ENCODE data around the gene ZNF160.
"Not testable (repeated sequence)": the region's sequence is repeated elsewhere in the genome, so short reads cannot be mapped to it uniquely, and the experiment has no call there.

Gene ZNF160

GRCh38 chr19:53131085-53131590 lies 27.9 kb upstream of the ZNF160 start:
- H3K36me3 ChIP-seq (ENCODE audit: control insufficient read depth, low read length), result no peaks in the 10 kb centered on the region
- no peak overlapping the region for H3K4me3 ChIP-seq (ENCODE audit: low read length)
- no peaks in the 10 kb centered on the region for H3K9me3 ChIP-seq (ENCODE audit: control insufficient read depth, insufficient read depth, low read length)
- H3K4me2 ChIP-seq (ENCODE audit: low read length), result no peak overlapping the region; the same call in 1 of the 2 replicates
- no peaks in the 10 kb centered on the region for H3K27me3 ChIP-seq (ENCODE audit: control insufficient read depth, low read length)
- no peaks in the 10 kb centered on the region for H4K20me1 ChIP-seq (ENCODE audit: control insufficient read depth, insufficient read depth, low read depth, low read length)
- no peaks in the 10 kb centered on the region for H3K9me2 ChIP-seq (replicated peaks; ENCODE audit: control insufficient read depth, low read length)
- no peak overlapping the region for H3K27ac ChIP-seq (ENCODE audit: low read depth, low read length)
- H3K4me1 ChIP-seq (ENCODE audit: control insufficient read depth, low read length), result peaks cover 8% of the 10 kb centered on the region
- H3K79me2 ChIP-seq (ENCODE audit: control insufficient read depth, low read length), result 0 out of 2 replicates have a peak, but pooled peaks cover 2% of the 10 kb centered on the region
- H3F3A ChIP-seq (ENCODE audit: control insufficient read depth, insufficient read depth), result no peaks in the 10 kb centered on the region
- TF ChIP-seq EZH2phosphoT487 (IDR thresholded peaks at IDR 0.05; ENCODE audit: borderline replicate concordance, low read length), result no peak
- TF ChIP-seq, protein P1, sequence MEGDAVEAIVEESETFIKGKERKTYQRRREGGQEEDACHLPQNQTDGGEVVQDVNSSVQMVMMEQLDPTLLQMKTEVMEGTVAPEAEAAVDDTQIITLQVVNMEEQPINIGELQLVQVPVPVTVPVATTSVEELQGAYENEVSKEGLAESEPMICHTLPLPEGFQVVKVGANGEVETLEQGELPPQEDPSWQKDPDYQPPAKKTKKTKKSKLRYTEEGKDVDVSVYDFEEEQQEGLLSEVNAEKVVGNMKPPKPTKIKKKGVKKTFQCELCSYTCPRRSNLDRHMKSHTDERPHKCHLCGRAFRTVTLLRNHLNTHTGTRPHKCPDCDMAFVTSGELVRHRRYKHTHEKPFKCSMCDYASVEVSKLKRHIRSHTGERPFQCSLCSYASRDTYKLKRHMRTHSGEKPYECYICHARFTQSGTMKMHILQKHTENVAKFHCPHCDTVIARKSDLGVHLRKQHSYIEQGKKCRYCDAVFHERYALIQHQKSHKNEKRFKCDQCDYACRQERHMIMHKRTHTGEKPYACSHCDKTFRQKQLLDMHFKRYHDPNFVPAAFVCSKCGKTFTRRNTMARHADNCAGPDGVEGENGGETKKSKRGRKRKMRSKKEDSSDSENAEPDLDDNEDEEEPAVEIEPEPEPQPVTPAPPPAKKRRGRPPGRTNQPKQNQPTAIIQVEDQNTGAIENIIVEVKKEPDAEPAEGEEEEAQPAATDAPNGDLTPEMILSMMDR (IDR thresholded peaks at IDR 0.05; ENCODE audit: low read depth, low read length, poor library complexity, severe bottlenecking), result no peak

GRCh38 chr19:53130506-53130905 lies 27.3 kb upstream of the ZNF160 start:
- H3K4me2 ChIP-seq (ENCODE audit: low read length), result no peak overlapping the region

DNA sequence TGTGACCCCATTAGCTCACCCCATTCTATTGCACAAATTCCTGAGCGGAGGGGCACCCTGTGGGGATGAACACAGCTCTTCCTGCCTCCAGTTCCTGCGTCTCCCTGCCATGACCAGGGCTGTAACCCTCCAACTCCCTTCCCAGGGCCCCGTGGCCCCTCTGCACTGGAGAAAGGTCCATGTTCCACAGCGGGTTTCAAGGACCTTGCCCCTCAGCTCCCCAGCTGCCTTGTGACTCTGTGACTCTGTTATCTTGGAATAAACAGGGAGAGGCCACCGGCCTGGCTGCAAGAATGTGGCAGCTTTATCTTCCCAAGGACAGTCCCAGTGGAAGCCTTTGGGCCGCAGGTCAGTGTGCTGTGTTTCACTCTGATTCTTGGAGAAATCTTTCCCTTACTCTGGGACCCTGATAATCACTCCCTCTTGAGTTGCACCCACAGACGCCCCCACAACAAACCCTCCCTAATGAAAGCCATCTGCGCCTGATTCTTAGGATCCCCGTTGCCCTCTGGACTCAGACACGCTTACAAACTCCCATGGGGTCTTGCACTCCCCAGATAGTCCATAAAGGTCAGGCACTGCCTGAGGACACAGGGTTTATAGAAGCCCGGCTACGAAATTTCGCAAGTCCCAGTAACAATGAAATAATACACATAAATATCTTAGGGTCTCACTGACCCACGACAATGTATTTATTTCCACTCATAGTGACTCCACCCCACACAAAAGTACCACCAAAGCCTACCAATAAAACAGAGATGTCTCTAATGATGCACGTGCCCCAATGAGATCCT lies 23.7 kb upstream of the ZNF160 start:
- H3K9me2 ChIP-seq (replicated peaks; ENCODE audit: control insufficient read depth, low read length); H3K4me2 ChIP-seq (ENCODE audit: low read length); H4K20me1 ChIP-seq (ENCODE audit: control insufficient read depth, insufficient read depth, low read depth, low read length); H3K79me2 ChIP-seq (ENCODE audit: control insufficient read depth, low read length); H3K27me3 ChIP-seq (ENCODE audit: control insufficient read depth, low read length); H3K4me1 ChIP-seq (ENCODE audit: control insufficient read depth, low read length); H3K4me3 ChIP-seq (ENCODE audit: low read length); H3K27ac ChIP-seq (ENCODE audit: low read depth, low read length); H3K36me3 ChIP-seq (ENCODE audit: control insufficient read depth, low read length); H3K9me3 ChIP-seq (ENCODE audit: control insufficient read depth, insufficient read depth, low read length); H3F3A ChIP-seq (ENCODE audit: control insufficient read depth, insufficient read depth): not testable (repeated sequence)

More at GRCh38 chr19:53130506-53130905, 27.3 kb upstream of the ZNF160 start:
- Histone ChIP-seq H3K4me3 (ENCODE audit: low read length) (no peak overlapping the region), H3F3A (ENCODE audit: control insufficient read depth, insufficient read depth) (no peaks in the 10 kb centered on the region), H3K9me2 (replicated peaks; ENCODE audit: control insufficient read depth, low read length) (no peaks in the 10 kb centered on the region), H3K27me3 (ENCODE audit: control insufficient read depth, low read length) (no peaks in the 10 kb centered on the region), H3K9me3 (ENCODE audit: control insufficient read depth, insufficient read depth, low read length) (no peaks in the 10 kb centered on the region), H3K79me2 (ENCODE audit: control insufficient read depth, low read length) (0 out of 2 replicates have a peak, but pooled peaks cover 2% of the 10 kb centered on the region), H3K27ac (ENCODE audit: low read depth, low read length) (no peak overlapping the region), H4K20me1 (ENCODE audit: control insufficient read depth, insufficient read depth, low read depth, low read length) (no peaks in the 10 kb centered on the region), H3K4me1 (ENCODE audit: control insufficient read depth, low read length) (peaks cover 8% of the 10 kb centered on the region), H3K36me3 (ENCODE audit: control insufficient read depth, low read length) (no peaks in the 10 kb centered on the region)
- TF ChIP-seq, protein P1 (IDR thresholded peaks at IDR 0.05; ENCODE audit: low read depth, low read length, poor library complexity, severe bottlenecking), result no peak
- no peak for TF ChIP-seq EZH2phosphoT487 (IDR thresholded peaks at IDR 0.05; ENCODE audit: borderline replicate concordance, low read length)

DNA sequence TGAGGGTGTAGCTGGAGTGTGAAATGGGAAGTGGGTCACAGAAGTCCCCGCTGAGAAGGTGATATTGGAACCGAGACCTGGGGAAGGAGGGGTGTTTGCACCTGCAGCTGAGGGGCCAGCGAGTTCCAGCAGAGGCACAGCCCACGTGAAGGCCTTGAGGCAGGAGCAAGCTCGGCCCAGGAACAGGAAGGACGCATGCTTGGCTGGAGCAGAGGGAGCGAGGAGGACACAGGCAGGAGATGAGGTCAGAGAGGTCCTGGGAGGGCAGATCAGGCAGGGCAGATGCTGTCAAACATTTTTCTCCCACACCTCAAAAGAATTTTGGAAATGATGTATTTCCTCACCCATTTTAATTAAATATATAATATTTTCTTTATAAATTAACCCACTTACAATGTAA lies 20.2 kb upstream of the ZNF160 start:
- no peak overlapping the region for H3K27ac ChIP-seq (ENCODE audit: low read depth, low read length)
- no peaks in the 10 kb centered on the region for H3K4me1 ChIP-seq (ENCODE audit: control insufficient read depth, low read length)
- H3K9me2 ChIP-seq (replicated peaks; ENCODE audit: control insufficient read depth, low read length), result no peaks in the 10 kb centered on the region
- TF ChIP-seq, protein P1 (IDR thresholded peaks at IDR 0.05; ENCODE audit: low read depth, low read length, poor library complexity, severe bottlenecking), result no peak
- no peak for TF ChIP-seq EZH2phosphoT487 (IDR thresholded peaks at IDR 0.05; ENCODE audit: borderline replicate concordance, low read length)
- H3K9me3 ChIP-seq (ENCODE audit: control insufficient read depth, insufficient read depth, low read length), result no peaks in the 10 kb centered on the region
- no peaks in the 10 kb centered on the region for H3K27me3 ChIP-seq (ENCODE audit: control insufficient read depth, low read length)
- H4K20me1 ChIP-seq (ENCODE audit: control insufficient read depth, insufficient read depth, low read depth, low read length), result no peaks in the 10 kb centered on the region
- H3K36me3 ChIP-seq (ENCODE audit: control insufficient read depth, low read length), result no peaks in the 10 kb centered on the region
- no peak overlapping the region for H3K4me2 ChIP-seq (ENCODE audit: low read length)
- no peaks in the 10 kb centered on the region for H3F3A ChIP-seq (ENCODE audit: control insufficient read depth, insufficient read depth)
- no peak overlapping the region for H3K4me3 ChIP-seq (ENCODE audit: low read length)
- H3K79me2 ChIP-seq (ENCODE audit: control insufficient read depth, low read length), result no peaks in the 10 kb centered on the region

All from DOHH2 (cell line).